ENCODE results near the gene MOXD1. TPM values are rescaled to one million over a fixed set of nuclear protein-coding genes. Genes with fewer than 3 reads are reported as not detected.

MOXD1 gene
- total RNA-seq, 1 experiment from 2014 or later: 1.3 TPM

DNA sequence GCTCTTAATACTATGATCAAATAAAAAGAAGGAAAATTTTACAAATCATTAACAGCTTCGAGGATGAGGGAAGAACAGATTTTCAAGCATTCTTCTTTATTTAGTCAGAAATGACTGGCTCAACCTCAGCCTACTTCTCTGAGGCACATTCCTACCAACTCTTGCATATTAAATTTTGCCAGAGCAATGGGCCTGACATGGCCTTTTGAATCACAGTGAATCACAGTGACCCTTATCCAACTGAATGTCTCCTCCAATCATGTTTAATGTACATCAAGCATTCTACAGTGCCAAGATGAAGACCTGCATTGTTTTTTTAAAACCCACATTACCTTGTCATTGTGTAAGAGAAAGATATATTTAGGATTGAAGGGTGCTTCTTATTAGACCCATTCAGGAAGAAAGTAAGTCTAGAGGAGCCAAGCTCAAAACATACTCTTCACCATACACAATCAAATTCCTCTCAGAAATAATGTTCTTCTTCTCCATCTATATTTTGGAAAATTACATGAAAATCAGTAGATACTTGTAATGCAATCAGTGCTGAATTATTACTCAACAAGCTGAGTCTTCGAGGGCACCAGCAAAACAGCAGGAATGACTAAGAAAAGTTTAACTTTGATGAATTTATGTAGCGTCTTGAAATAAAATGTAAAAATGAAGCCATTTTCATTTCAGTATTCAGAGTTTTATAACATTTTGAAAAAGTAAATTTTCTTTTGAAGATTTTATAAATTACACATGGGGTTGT lies 44.1 kb upstream of the MOXD1 start:
- DNase-seq: peak; percentile 5 to 79
- H3K79me2 ChIP-seq (ENCODE audit: low read depth): no peaks in the 10 kb centered on the region
- H3K9me3 ChIP-seq (ENCODE audit: insufficient read depth, low read depth): peaks cover 9% of the 10 kb centered on the region; the same call in 1 of the 2 replicates
- ChIA-PET CTCF (no interaction called here), POLR2A (ENCODE audit: unreplicated experiment) (no interaction called here)
- peak overlapping the region; percentile 50 for H3K27ac ChIP-seq
- H3F3A ChIP-seq (ENCODE audit: insufficient read depth, low read depth): 0 out of 2 replicates have a peak, but pooled peaks cover 4% of the 10 kb centered on the region
- intact Hi-C loops (cut with micrococcal nuclease; ENCODE audit: unreplicated experiment): no loop called here
- H3K4me3 ChIP-seq: no peak overlapping the region
- BruUV-seq (replicated peaks): no TSS peak
- no peaks in the 10 kb centered on the region for H4K20me1 ChIP-seq (ENCODE audit: insufficient read depth)
- H3K9me2 ChIP-seq (ENCODE audit: insufficient read depth): no peaks in the 10 kb centered on the region
- H3K4me2 ChIP-seq: peak overlapping the region; percentile 15
- no peak overlapping the region for H2AFZ ChIP-seq
- TF ChIP-seq, protein P1, sequence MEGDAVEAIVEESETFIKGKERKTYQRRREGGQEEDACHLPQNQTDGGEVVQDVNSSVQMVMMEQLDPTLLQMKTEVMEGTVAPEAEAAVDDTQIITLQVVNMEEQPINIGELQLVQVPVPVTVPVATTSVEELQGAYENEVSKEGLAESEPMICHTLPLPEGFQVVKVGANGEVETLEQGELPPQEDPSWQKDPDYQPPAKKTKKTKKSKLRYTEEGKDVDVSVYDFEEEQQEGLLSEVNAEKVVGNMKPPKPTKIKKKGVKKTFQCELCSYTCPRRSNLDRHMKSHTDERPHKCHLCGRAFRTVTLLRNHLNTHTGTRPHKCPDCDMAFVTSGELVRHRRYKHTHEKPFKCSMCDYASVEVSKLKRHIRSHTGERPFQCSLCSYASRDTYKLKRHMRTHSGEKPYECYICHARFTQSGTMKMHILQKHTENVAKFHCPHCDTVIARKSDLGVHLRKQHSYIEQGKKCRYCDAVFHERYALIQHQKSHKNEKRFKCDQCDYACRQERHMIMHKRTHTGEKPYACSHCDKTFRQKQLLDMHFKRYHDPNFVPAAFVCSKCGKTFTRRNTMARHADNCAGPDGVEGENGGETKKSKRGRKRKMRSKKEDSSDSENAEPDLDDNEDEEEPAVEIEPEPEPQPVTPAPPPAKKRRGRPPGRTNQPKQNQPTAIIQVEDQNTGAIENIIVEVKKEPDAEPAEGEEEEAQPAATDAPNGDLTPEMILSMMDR (conservative IDR thresholded peaks at IDR 0.05): no peak
- TF ChIP-seq EZH2 (IDR thresholded peaks at IDR 0.05; ENCODE audit: low read depth): no peak
- H3K27me3 ChIP-seq (ENCODE audit: insufficient read depth, low read depth): no peaks in the 10 kb centered on the region
- H3K36me3 ChIP-seq (ENCODE audit: low read depth): 0 out of 2 replicates have a peak, but pooled peaks cover 6% of the 10 kb centered on the region
- H3K4me1 ChIP-seq (replicated peaks; ENCODE audit: insufficient read depth): peaks cover 21% of the 10 kb centered on the region

DNA sequence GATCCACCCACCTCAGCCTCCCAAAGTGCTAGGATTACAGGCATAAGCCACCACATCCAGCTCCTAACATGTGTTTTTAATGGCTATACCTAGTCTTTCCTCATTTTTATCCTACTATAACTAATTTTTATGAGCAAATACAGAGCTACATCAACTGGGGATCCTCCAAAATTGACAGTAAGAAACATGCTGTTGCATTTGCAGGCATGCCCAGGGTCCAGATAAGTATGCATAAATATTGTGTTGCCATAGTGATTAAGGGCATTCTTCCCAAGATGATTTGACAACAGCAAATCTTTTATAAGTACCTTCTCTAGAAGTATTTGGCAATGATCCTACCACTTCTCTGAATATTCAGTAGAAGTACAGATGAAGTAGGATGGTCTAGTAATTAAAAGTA lies 41.9 kb upstream of the MOXD1 start:
- TF ChIP-seq, protein P1 (conservative IDR thresholded peaks at IDR 0.05): no peak
- TF ChIP-seq EZH2 (IDR thresholded peaks at IDR 0.05; ENCODE audit: low read depth): no peak
- H3F3A ChIP-seq (ENCODE audit: insufficient read depth, low read depth): 0 out of 2 replicates have a peak, but pooled peaks cover 4% of the 10 kb centered on the region
- POLR2A ChIA-PET (ENCODE audit: unreplicated experiment): no interaction called here
- peaks cover 9% of the 10 kb centered on the region; the same call in 1 of the 2 replicates for H3K9me3 ChIP-seq (ENCODE audit: insufficient read depth, low read depth)
- no peaks in the 10 kb centered on the region for H3K9me2 ChIP-seq (ENCODE audit: insufficient read depth)
- no peaks in the 10 kb centered on the region for H3K79me2 ChIP-seq (ENCODE audit: low read depth)
- H3K27me3 ChIP-seq (ENCODE audit: insufficient read depth, low read depth): no peaks in the 10 kb centered on the region
- no peaks in the 10 kb centered on the region for H4K20me1 ChIP-seq (ENCODE audit: insufficient read depth)
- H2AFZ ChIP-seq: no peak overlapping the region
- H3K27ac ChIP-seq: no peak overlapping the region
- intact Hi-C loops (cut with micrococcal nuclease; ENCODE audit: unreplicated experiment): no loop called here
- peaks cover 21% of the 10 kb centered on the region for H3K4me1 ChIP-seq (replicated peaks; ENCODE audit: insufficient read depth)
- BruUV-seq (replicated peaks): no TSS peak
- H3K36me3 ChIP-seq (ENCODE audit: low read depth): 0 out of 2 replicates have a peak, but pooled peaks cover 5% of the 10 kb centered on the region
- H3K4me2 ChIP-seq: no peak overlapping the region
- CTCF ChIA-PET: no interaction called here
- no peak for DNase-seq
- H3K4me3 ChIP-seq: no peak overlapping the region

DNA sequence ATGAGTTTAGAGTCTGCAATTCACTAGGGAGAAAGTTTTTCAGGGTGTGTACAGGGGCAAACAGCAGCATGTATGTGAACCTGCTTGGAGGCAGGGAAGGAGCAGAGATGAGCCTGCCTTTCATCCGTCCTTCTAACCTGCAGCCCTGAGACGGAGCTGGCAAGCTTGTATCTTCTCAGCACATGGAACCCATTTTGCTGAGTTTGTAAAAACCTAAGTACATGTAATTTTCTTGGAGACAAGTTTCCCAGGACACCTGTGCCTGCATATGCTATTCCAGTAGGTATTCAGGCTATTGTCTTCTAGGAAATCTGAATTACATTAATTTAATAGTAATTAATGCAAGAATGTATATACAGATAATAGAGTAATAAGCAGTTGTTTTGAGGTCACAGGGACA lies 28.8 kb upstream of the MOXD1 start:
- no peak overlapping the region for H3K27ac ChIP-seq
- no peaks in the 10 kb centered on the region for H3F3A ChIP-seq (ENCODE audit: insufficient read depth, low read depth)
- no peaks in the 10 kb centered on the region for H3K36me3 ChIP-seq (ENCODE audit: low read depth)
- BruUV-seq (replicated peaks): no TSS peak
- H3K27me3 ChIP-seq (ENCODE audit: insufficient read depth, low read depth): no peaks in the 10 kb centered on the region
- no peaks in the 10 kb centered on the region for H4K20me1 ChIP-seq (ENCODE audit: insufficient read depth)
- no peaks in the 10 kb centered on the region; the same call in 1 of the 2 replicates for H3K9me3 ChIP-seq (ENCODE audit: insufficient read depth, low read depth)
- no peak overlapping the region for H2AFZ ChIP-seq
- no peaks in the 10 kb centered on the region for H3K4me1 ChIP-seq (replicated peaks; ENCODE audit: insufficient read depth)
- CTCF ChIA-PET: no interaction called here
- no peaks in the 10 kb centered on the region for H3K79me2 ChIP-seq (ENCODE audit: low read depth)
- intact Hi-C loops (cut with micrococcal nuclease; ENCODE audit: unreplicated experiment): no loop called here
- H3K4me3 ChIP-seq: no peak overlapping the region
- no peak overlapping the region for H3K4me2 ChIP-seq
- DNase-seq: no peak
- TF ChIP-seq EZH2 (IDR thresholded peaks at IDR 0.05; ENCODE audit: low read depth): no peak
- TF ChIP-seq, protein P1 (conservative IDR thresholded peaks at IDR 0.05): no peak
- H3K9me2 ChIP-seq (ENCODE audit: insufficient read depth): no peaks in the 10 kb centered on the region; the same call in 1 of the 2 replicates
- POLR2A ChIA-PET (ENCODE audit: unreplicated experiment): no interaction called here
